Astrocyte (in vitro differentiated cells and primary cell): ENCODE measurements around the gene SMIM7.

ENCODE experiments used
- CTCF ChIP-seq: IDR thresholded peaks from 2 replicates; pipeline ENCODE4 v1.5.1; 2011; ENCODE audit warnings: low read depth, mild to moderate bottlenecking, inconsistent platforms, low read length, moderate library complexity; ENCODE audit not compliant: insufficient read depth
- EZH2 ChIP-seq: IDR thresholded peaks from 2 replicates; pipeline ENCODE4 v1.6.1; 2012; ENCODE audit warnings: mild to moderate bottlenecking, low read length, inconsistent platforms; ENCODE audit not compliant: insufficient read depth

GRCh38 chr19:16703677-16704076, 43.7 kb upstream of the SMIM7 start:
- TF ChIP-seq CTCF (no peak), EZH2 (no peak)
